H4 (cell line): ENCODE measurements around the gene SEPTIN12. TPM values are rescaled to one million over a fixed set of nuclear protein-coding genes. Genes with fewer than 3 reads are reported as not detected.
"Not testable (repeated sequence)": the region's sequence is repeated elsewhere in the genome, so short reads cannot be mapped to it uniquely, and the experiment has no call there.

ENCODE experiments used
- DNase-seq: peaks from one replicate; pipeline ENCODE4 v3.0.0-alpha.2; 2015; ENCODE audit warnings: low spot score
- total RNA-seq: library from RNA; depleted of rRNA; stranded (reverse); fragments of >200 nt; shearing (Covaris generic); gene quantifications from 2 replicates; pipeline ENCODE4 v1.2.3, GENCODE V29; 2014

SEPTIN12 gene
- total RNA-seq, 1 experiment from 2014 or later: not detected

DNA sequence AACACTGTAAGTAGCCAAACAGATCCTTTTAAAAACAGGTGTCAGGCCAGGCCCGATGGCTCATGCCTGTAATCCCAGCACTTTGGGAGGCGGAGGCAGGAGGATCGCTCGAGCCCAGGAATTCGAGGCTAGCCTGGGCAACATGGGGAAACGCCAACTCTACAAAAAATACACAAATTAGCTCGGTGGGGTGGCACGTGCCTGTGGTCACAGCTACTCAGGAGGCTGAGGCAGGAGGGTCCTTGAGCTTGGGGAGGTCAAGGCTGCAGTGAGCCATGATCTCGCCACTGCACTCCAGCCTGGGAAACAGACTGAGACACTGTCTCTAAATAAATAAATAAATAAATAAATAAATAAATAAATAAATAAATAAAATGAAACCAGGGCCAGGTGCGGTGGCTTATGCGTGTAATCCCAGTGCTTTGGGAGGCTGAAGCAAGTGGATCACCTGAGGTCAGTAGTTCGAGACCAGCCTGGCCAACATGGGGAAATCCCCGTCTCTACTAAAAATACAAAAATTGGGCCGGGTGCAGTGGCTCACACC is 3.6 kb downstream of the SEPTIN12 start:
- DNase-seq: not testable (repeated sequence)

GRCh38 chr16:4783951-4784336 is 4.2 kb downstream of the SEPTIN12 start:
- no peak for DNase-seq

- no peak for DNase-seq
Observed at GRCh38 chr16:4783251-4783950, 4.7 kb downstream of the SEPTIN12 start.

DNA sequence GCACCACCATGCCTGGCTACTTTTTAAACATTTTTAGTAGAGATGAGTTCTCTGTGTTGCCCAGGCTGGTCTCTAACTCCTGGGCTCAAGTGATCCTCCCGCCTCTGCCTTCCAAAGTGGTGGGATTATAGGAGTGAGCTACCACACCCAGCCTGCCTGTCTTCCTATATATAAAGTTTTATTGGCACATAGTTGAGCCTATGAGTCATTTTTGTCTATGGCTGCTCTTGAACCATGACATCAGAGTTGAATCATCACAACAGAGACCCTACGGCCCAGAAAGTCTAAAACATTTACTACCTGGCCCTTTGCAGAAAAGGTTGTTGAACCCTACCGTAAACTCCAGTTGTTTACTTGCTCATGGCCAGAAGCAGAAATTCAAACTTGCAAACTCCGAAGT is 7.9 kb downstream of the SEPTIN12 start:
- no peak for DNase-seq

DNA sequence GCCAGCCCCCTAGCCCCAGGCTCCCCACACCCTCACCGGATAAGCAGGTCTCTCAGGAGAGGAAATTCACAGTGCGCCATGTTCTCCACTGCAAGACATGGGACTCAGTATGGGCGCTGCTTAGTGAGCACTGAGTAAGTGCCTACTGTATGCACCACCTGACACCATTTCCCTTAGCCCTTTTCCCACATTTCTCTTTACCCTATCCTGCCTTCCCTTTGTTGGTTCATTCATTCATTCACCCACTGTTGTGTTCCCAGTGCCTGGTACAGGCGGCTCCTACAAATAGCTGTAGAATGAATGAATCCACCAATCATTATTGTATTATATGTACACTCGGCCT is 10.1 kb downstream of the SEPTIN12 start:
- DNase-seq: no peak

GRCh38 chr16:4777339-4778049 is 10.7 kb downstream of the SEPTIN12 start:
- no peak for DNase-seq

DNA sequence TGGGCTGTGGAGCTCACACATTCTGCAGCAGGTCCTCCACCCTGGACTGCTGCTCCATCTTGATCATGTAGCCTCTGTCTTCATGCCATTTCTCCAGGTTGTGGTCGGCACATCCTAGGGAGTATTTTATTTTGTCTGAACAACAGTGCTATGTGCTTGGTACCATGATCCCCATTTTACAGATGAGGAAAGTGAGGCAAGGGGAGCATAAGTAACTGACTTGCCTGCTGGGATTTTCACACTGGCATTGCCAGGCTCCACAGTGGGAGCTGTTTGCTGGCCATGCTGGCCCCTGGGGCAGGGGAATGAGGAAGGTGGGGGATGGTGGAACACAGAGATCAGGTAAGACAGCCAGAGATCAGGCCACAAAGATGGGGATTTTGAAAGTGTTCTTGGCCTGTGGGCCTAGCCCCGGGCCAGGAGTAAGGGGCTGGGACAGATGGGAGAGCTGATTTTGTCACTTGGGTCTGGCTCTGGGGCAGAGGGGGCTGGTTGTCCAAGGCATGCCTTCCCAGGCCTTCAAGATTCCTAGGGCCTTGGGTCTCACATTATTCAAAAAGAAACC is 11.9 kb downstream of the SEPTIN12 start:
- DNase-seq: no peak

- no peak for DNase-seq
Observed at GRCh38 chr16:4775005-4775404, 13.1 kb downstream of the SEPTIN12 start.

- DNase-seq: no peak
Observed at GRCh38 chr16:4772351-4772750, 15.8 kb downstream of the SEPTIN12 start.

GRCh38 chr16:4771646-4772045 is 16.5 kb downstream of the SEPTIN12 start:
- no peak for DNase-seq

GRCh38 chr16:4769306-4769638 is 18.9 kb downstream of the SEPTIN12 start:
- no peak for DNase-seq

- DNase-seq: peak; percentile 90
Observed at GRCh38 chr16:4768549-4769305, 19.4 kb downstream of the SEPTIN12 start.

DNA sequence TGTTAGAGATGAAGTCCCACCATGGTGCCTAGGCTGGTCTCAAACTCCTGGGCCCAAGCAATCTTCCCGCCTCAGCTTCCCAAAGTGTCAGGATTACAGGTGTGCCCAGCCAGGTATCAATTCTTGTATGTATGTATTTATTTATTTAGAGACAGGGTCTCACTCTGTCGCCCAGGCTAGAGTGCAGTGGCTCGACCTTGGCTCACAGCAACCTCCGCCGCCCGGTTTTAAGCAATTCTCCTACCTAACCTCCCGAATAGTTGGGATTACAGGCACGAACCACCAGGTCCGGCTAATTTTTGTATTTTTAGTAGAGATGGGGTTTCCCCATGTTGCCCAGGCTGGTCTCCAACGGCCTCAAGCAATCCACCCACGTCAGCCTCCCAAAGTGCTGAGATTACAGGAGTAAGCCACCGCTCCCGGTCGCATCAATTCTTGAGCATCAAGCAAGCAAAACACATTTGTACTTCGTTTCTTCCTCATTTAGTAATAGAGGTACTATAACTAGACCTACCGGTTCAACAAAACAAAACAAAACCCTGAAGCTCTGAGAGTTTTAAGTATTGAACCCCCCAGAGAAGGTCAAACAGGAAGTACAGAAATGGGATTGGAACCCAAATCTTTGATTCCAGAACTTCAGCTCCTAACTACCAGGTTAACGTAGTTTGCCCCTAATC is 20.1 kb downstream of the SEPTIN12 start:
- DNase-seq: no peak

DNA sequence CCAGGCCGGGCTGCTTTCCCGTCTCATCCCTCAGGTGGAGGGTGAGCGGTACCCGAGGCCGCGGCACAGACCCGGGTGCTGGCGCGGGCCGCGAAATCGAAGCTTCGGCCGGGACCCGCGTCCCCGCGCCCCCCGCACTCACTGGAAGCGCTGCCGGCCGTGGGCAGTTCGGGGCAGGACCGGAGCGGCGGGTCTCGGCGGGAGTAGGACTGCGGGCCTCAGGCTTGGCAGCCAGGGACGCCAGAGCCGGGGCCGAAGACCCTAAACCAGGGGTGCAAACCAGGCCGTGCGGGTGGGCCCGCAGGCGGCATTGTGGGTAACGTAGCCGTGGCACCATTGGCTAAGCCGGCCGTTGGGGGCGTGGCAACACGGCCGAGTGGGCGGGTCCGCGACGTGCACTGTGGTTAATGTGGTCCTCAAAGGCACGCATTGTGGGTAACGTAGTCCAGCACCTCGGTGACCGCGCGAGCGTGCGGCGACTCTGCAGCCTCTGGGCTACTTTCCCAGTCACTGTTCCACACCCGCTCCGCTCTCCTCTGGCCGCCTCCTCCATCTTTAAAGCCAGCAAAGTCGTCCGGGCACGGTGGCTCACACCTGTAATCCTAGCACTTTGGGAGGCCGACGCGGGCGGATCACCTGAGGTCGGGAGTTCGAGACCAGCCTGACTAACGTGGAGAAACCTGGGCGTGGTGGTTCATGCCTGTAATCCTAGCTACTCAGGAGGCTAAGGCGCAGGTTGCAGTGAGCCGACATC is 21.1 kb downstream of the SEPTIN12 start, which contains the start of gene ZNF500:
ZNF500 (minus strand) TSS at position 288 of the 754 bp plus-strand sequence. CDS start 1,184 bp downstream, outside the sequence.
- DNase-seq: peak; percentile 96

- DNase-seq: no peak
Observed at GRCh38 chr16:4765511-4766474, 22.4 kb downstream of the SEPTIN12 start.

DNA sequence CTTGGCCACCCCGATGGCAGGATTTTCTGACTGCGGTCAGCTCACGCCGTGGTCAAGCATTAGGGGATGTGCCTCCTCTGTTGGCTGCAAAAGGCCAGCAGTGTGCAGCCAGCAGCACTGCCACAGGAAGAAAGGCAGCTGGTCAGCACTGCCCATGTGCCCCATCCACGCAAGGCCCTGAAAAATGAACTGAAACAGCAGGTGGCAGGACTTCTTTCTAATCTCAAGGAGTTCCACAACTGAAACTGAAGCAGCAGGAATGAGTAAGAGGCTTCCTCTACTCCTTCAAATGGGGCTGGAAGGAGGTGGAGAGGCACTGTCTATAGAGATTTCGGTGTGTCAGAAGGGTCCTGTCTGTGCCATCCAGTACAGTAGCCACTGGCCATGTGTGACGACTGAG is 24.4 kb downstream of the SEPTIN12 start:
- no peak for DNase-seq

- DNase-seq: no peak
Observed at GRCh38 chr16:4762205-4762604, 25.9 kb downstream of the SEPTIN12 start.

DNA sequence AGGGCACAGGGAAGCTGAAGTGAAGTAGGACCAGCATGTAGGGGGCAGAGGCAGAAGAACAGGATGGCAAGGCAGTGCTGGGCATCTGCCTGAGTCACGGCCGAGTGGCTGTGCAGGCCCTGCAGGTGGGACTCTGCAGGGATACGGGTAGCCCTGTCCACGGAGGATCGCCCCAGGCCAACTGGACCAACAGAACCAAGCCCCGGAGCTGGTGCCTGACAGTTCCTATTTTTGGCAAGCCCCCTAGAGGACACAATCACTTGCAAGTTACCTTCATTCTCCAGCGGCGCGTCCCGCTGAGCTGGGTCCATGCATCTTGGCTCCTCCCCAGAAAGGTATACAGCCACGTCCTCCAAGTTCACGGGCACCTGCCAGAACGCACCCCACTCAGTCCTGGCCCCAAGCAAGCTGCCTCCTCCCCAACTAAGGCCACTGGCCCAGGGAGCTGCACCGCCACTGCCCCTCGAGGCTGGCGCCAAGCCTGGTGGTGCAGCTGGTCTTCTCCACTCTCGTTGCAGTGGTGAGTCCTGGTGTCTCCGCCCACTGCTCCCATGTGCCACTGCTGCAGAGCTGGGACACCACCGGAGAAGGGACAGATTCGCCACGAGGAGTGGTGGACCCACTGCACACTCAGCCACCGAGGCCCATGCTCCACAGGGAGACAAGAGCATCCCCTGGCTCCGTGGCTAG is 27.8 kb downstream of the SEPTIN12 start:
- DNase-seq: no peak

DNA sequence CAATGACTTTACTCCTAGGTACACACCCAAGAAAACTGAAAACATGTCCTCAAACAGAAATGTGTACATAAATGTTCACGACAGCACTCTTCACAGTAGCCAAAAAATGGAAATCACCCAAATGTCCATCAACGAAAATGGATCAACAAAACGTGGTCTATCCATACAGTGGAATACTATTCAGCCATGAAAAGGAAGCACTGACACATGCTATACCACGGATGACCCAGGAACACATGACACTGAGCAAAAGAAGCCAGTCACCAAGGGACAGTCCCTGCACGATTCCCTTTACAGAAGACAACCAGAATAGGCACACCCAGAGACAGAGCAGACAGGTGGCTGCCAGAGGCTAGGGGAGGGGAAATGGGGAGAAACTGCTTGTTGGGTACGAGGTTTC is 32.5 kb downstream of the SEPTIN12 start:
- DNase-seq: no peak
